CD4-positive, alpha-beta T cell treated with Interleukin-1 beta for 1 hour (primary cell): ENCODE data around the gene PANK4.
"Not testable (repeated sequence)": the region's sequence is repeated elsewhere in the genome, so short reads cannot be mapped to it uniquely, and the experiment has no call there.

Source experiments
- DNase-seq, 2 donors: peaks; one replicate each; pipeline ENCODE4 v3.0.0-alpha.2; 2020 to 2022

The PANK4 gene

GRCh38 chr1:2473198-2473597 lies 53.2 kb downstream of the PANK4 start:
- DNase-seq, result no peak

DNA sequence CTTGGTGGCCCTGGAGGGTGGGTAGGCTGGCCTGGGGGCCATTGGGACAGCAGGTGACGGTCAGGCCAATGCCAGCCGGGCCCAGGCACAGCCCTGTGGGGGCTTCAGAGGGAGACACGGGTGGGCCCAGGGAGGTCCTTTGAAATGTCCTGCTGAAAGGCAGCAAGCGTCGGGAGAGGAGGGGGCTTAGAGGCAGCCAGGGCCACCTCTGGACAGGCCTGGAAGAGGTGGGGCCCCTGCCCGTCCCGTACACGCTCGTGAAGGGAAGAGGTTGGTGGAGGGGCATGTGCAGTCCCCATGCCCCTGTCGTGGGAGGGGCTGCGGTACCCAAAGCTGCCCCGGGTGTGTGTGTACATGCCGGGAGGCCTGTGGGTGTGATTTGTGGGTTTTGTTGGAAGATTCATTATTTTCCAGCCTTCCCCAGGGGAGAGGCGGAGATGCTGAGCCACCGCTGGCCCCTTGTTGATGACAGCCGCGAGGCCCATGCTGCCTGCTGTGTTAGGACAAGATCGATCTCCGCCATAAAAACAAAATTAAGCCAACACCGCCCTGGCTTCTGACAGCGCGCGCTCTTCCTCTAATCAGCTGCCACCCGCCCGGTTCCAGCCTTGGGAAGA lies 53.7 kb downstream of the PANK4 start:
- no peak for DNase-seq

- no peak for DNase-seq
These were observed 54.3 kb downstream of the PANK4 start for GRCh38 chr1:2472109-2472508.

- DNase-seq, result no peak
These were observed 54.8 kb downstream of the PANK4 start for GRCh38 chr1:2471587-2472001.

DNA sequence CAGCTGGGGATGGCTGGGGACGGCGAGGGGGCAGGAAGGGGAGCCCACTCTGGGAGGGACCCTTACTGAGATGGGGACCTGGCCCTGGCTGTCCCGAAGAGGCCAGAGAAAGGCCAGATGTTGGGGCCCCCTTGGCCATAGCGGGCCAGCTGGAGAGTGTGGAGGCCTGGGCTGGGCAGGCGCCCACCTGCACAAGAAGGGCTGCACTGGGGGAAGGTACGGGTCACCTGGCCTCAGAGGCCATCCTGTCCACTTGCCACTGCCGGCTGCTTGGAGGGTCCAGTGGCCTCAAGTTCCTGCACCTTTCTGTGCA lies 55.3 kb downstream of the PANK4 start:
- DNase-seq, result no peak

DNA sequence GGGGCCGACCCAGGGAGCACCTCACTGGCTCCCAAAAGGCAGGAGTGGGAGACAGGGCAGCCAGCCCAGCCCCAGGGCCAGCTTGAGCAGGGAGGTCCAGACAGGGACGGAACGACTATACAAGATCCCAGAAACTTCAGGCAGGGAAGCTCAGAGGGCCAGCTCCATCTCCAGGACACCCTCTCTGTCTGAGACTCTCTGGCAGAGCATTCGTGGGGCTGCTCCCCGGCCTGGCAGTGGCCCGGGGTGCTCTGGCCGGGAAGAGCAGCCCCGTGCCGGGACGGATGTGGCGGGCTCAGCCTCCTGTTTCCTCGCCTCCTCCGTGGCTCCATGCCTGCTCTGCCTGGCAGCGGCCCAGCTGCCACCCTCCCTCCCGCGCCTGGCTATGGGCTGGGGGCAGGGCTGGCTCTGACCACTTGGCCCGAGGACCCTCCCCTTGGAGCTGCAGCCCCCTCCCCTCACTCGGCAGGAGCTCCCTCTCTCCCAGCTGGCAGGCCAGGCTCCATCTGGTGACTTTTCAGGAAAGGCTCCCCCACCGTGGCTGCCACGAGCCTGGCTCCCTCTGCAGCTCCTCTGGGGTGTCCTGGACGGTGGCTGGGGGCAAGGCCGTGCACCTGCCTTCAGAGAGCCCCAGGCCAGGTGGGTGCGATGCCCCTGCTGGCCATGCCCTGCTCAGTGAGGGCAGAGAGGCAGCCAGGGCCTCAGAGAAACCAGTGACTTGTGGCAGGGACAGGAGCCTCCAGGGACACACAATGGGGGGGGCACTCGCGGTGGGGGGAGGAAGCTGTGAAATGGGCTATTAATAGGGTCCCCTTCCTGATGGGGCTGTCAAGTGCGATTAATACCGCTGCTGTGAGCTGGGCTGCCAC lies 55.9 kb downstream of the PANK4 start:
- DNase-seq, result no peak

GRCh38 chr1:2469103-2469940 lies 57.1 kb downstream of the PANK4 start:
- DNase-seq, result no peak

DNA sequence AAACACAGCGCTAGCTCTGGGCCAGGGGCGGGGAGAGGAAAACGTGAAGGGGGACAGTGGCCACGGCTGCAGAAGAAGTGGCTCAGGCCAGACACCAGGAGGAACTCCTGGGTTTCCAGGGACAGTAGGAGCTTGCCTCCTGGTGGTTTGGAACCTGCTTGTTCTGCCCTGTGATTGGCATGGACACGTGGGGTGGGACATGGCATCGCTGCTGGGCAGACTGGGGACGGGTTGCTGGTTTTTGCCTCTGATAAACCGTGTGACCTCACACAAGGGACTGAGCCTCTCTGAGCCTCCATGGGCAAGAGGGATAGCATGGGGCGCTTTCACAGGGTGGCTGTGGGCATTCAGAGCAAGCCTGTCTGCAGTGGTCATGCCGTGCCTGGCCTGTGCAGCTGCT lies 57.9 kb downstream of the PANK4 start:
- DNase-seq, result no peak

DNA sequence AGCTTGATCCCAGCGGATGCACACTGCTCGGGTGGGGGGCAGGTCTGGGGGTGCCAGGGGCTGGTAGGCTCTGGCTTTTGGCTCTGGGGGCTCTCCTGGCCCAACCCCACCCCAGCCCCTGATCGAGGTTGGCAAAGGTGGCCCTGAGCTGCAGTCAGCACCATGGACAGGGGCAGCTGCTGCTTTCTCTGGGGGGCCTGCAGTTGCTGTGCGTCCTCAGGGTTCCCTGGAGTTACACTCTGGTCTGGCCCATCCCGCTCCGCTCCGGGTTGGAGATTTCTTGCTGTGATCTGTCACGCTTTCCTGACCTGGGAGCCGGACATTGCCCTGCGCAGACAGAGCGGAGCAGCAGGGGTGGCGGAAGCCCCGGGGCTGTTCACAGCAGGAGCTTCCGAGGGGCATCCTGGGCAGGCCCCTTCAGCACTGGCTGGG lies 58.3 kb downstream of the PANK4 start:
- peak in 1 of 2 donors; percentile 35 for DNase-seq

GRCh38 chr1:2466958-2467554 lies 59.3 kb downstream of the PANK4 start:
- DNase-seq, result peak in 1 of 2 donors; percentile 22

- no peak for DNase-seq
These were observed 60.1 kb downstream of the PANK4 start for GRCh38 chr1:2466270-2466665.

DNA sequence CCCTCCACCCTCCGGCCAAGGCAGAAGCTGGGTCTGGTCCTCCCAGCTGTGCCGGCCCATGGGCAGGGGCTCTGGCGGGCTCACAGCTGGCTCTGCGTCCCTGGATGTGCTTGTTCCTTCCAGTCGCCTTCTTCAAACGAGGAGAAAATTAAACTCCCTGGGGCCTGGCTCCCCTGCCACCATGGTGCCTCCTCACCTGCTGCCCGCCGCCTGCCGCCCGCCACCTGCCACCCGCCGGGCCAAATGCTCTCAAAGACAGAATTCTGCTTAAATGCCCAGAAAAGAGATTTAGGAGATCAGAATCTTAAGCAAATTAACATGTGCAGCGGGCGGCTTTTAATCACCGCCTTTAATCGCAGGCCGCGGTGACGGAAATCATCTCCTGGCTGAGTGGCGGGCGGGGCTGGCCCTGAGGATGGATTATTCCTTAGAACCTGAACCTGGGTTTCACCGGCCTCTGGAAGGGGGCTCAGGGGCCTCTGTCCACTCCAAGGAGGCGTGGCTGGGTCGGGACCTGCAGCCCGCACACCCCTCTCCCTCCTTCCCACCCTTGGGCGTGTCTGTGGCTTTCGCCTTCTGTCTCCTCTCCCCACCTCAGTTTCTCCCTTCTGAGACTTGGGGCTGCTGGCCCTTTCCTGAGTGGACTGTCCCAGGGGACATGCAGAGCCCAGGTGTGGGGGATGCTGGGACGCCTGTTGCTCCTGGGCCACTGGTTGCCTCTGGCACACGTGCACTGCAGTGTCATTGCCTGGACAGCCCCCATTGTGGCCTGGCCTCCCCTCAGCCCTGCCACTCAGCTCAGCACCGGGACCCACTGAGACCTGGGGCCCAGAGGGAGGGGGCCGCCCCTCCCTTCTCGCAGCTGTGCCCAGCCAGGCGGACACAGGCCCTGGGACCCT lies 60.8 kb downstream of the PANK4 start:
- no peak for DNase-seq

DNA sequence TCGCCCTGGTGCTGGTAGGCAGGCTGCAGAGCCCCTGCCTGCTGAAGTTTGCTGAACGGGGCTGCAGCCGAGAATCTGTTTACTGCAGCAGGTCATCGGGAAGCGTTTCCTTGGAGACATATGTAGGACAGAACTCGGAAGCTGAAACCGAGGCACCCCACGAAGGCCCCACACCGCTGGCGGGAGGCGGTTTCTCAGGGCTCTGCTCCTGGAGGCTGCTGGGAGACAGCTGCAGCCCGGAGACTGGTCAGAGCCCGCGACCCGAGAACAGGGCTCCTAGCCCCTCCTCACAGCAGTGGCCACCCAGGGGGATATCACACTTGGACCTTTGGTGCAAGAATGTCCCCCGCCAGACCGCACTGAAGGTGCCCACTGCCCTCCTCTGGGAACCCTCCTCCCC lies 63.0 kb downstream of the PANK4 start:
- no peak for DNase-seq

DNA sequence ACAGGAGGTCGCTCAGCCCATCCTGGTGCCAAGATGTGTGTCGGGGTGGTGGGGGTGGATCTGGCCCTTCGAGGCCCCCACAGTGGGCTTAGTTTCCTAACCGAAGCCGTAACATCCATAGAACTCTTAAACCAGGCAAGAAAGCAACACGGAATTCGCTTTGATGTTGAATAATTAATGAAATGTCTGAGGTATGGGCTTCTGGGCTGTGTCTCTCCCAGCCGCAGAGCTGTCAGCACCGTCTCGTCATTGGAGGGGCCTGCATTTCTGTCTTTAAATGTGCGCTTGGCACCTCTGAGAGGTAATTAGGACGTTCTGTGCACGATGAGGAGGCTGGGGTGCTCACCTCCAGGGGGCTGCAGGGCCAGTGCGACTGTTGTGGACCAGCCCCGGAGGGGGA lies 63.6 kb downstream of the PANK4 start:
- no peak for DNase-seq

DNA sequence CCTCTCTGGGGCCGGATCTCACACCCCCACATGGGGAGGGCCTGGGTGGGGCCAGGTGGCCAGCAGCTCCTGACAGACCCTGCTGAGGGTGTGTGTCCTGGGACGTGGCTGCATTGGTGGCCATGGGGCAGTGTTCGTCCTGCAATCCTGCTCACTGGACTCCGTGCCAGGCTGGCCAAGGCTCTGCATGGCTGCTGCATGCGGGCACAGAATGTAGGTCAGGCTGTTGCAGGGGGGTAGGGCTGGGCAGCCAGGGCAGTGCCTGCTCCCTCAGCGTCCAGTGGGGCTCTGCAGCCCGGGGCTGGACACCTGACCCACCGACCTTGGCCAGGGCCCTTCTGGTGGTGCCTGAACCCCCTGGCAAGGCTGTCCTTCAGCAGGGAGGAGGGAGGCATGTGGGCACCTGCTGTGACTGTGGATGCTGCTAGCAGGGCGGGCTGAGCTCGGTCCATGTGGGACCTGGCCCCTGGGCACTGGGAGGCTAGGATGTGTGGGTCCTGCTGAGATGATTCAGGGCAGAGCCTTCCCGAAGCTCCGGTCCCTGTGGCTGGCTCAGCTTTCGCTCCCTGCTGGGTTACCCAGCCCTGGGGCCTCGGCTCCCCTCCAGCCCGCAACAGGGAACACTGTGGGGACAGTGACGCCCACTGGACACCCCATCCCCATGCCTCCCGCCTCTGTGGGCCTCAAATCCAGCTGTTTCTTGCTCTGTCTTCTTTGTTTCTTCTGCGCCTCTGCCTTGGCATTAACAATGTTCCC lies 65.2 kb downstream of the PANK4 start:
- no peak for DNase-seq

DNA sequence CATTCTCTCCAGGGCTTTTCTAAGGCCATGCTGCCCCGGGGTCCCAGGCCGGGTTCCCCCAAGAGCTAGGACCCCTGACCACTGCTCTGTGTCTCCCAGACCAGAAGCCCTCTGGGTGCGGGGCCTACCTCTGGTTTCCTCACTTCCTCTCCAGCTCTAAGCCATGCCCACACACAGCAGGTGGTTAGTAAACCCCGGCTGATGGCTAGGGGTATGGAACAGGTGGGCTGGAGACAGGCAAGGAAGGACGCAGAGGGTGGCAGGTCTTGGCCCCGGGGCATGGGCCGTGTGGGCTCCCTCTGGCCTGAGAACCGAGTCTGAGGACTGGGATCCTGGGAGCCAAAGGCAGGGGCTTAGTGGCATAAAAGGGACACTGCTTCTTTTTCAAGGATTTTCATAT lies 66.2 kb downstream of the PANK4 start:
- no peak for DNase-seq

DNA sequence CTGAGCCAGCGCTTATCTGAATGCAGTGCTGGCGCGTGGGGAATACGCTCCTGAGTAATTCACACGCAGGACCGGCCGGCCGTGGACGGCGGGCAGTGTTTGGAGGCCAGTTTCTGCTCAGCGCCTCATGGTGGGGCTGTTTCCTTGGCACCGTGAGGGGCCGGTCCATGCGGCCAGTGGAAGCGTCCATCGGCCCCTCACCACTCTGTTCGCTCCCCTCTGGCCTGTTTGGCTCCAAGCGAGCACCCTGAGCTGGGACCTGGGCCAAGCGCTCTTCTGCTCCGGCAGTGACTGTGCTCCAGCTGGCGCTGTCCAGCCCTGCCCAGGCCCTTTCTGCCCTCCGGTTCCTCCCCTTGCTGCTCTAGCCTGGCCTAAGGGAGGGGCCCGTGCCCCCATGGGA lies 66.6 kb downstream of the PANK4 start:
- DNase-seq, result no peak

GRCh38 chr1:2459102-2459753 lies 67.2 kb downstream of the PANK4 start:
- not testable (repeated sequence) for DNase-seq

DNA sequence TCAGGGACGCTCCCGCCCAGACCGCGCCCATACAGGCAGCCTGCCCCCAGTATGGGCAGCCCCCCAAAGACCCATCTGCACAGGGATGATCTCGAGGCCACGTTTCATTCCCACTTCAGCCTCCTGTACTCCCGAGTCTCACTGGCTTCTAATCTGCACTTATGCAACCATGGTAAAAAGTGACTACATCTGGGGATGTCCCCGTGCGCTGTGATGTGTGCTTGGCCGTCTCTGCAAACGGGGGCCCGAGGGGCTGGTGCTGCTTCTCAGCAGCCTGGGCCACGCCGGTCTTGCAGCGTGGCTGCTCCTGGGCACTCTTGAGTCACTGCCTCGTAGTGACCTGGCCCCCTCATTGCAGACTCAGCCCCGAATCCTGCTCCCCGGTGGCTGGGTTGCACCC lies 67.7 kb downstream of the PANK4 start:
- no peak for DNase-seq
